Measurements from ENCODE around the gene KDM4F. TPM values are rescaled to one million over a fixed set of nuclear protein-coding genes. Genes with fewer than 3 reads are reported as not detected.
"Not testable (repeated sequence)": the region's sequence is repeated elsewhere in the genome, so short reads cannot be mapped to it uniquely, and the experiment has no call there.

The KDM4F gene
- total RNA-seq (not detected), polyA plus RNA-seq (not detected)

- DNase-seq (ENCODE audit: extremely low spot score); H3K36me3 ChIP-seq (ENCODE audit: insufficient read depth); H3K4me1 ChIP-seq (ENCODE audit: insufficient read depth); H3K27ac ChIP-seq (ENCODE audit: low read depth); H3K4me3 ChIP-seq (ENCODE audit: low read depth, low read length): not testable (repeated sequence)
- WGBS, result 75% methylated on average over 3 of the region's 3 CpGs
Observed at GRCh38 chr11:95049122-95049521, at the start of gene KDM4F. TSS of gene KDM4F (plus strand) at chr11:95049422.

- no peak overlapping the region for H3K27ac ChIP-seq (ENCODE audit: low read depth)
- H3K36me3 ChIP-seq (ENCODE audit: insufficient read depth), result no peaks in the 10 kb centered on the region
- H3K4me3 ChIP-seq (ENCODE audit: low read depth, low read length), result no peak overlapping the region
Observed at GRCh38 chr11:95003716-95004115, 45.5 kb upstream of the KDM4F start.

DNA sequence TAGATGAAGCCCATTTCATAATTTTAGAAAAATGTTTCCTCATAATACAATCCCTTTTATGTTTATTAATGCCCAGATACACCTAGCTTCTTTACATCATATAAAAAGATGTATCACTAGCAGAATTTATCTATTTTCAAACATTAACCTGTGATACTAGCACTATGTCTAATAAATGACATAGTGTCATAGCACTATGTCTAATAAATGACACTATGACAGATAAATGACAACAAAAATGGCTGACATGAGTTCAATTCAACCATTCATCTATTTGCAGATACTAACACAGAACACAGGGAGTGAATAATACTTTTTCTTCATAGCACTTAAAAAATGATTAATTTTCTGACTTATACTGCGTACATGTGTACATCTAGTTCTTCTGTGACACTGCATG lies 43.6 kb upstream of the KDM4F start:
- 97% methylated on average over 1 of the region's 1 CpG for WGBS
- no peak for DNase-seq (ENCODE audit: extremely low spot score)
- Histone ChIP-seq H3K27ac (ENCODE audit: low read depth) (no peak overlapping the region), H3K4me1 (ENCODE audit: insufficient read depth) (no peaks in the 10 kb centered on the region), H3K36me3 (ENCODE audit: insufficient read depth) (no peaks in the 10 kb centered on the region), H3K4me3 (ENCODE audit: low read depth, low read length) (no peak overlapping the region)

More at GRCh38 chr11:95003716-95004115, 45.5 kb upstream of the KDM4F start:
- no peaks in the 10 kb centered on the region for H3K4me1 ChIP-seq (ENCODE audit: insufficient read depth)
- no peak for DNase-seq (ENCODE audit: extremely low spot score)

DNA sequence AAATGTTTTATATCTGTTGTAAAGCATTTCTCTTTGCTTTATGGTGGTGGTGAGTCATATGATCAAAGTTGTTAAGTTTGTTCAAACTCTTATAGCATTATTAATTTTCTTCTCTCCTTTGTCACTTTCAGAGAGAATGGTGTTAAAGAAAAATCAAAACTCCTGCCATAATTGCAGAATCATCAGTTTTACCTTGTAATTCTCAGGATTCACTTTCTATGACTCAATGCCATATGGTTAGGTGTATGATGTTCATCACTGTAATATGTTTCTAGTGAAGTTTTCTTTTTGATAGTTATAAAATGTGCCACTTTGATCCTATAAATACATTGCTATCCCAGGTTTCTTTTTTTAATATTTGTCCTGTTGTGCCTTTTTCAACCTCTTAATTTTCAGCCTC lies 37.8 kb upstream of the KDM4F start:
- no peak for DNase-seq (ENCODE audit: extremely low spot score)
- no peaks in the 10 kb centered on the region for H3K4me1 ChIP-seq (ENCODE audit: insufficient read depth)
- no peak overlapping the region for H3K4me3 ChIP-seq (ENCODE audit: low read depth, low read length)
- no peaks in the 10 kb centered on the region for H3K36me3 ChIP-seq (ENCODE audit: insufficient read depth)
- H3K27ac ChIP-seq (ENCODE audit: low read depth), result no peak overlapping the region

DNA sequence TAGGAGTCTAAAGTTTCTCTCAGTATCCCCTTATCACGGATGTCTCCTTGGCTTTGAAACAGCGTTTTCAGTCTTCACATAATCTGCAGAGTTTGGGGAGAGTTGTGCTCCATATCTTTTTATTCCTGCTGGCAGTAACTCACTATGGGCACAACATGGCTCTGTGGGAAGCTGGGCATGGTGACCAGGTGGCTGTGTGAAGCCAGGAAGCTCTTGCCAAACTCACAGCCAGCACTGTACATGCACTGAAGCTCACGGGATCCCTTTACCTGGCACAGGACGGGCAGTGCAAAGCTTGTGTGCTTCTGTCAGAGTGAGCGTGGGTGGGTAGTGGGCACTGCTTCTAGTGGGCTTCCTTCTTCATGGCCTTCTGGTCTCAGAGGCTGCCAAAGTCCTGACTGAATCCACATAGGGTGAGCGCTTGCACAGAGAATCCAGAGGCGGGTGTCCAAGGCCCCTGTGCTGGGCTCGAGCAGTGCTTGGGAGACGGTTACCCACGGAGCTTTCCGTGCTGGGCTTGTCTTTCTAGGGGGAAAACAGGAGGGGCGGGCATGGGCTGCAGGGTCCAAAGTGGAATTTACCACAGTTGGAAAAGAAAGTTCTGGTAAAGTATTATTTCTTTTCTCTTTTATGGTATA lies 34.9 kb upstream of the KDM4F start:
- Histone ChIP-seq H3K36me3 (ENCODE audit: insufficient read depth) (no peaks in the 10 kb centered on the region), H3K27ac (ENCODE audit: low read depth) (no peak overlapping the region), H3K4me1 (ENCODE audit: insufficient read depth) (no peaks in the 10 kb centered on the region), H3K4me3 (ENCODE audit: low read depth, low read length) (no peak overlapping the region)
- WGBS, result 87% methylated on average over 12 of the region's 12 CpGs
- no peak for DNase-seq (ENCODE audit: extremely low spot score)

DNA sequence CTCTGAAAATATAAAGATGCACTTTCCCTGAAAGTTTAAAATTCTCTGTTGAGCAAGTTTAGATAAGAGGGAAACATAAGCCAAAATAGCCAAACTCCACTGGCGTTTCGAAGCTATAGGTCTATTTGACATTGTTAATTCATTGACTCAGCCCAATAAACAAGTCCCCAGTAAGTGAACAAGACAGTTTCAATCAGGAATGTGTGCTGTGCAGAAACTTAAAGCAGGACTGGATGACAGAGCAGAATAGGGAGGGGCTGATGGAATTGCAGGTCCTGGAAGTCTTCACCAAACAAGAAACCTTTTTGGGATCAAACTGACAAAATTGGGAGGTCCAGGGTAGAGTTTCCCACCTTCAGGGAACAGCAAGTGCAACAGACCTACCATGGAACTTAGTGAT lies 33.1 kb upstream of the KDM4F start:
- 38% methylated on average over 2 of the region's 2 CpGs for WGBS
- no peaks in the 10 kb centered on the region for H3K36me3 ChIP-seq (ENCODE audit: insufficient read depth)
- H3K4me3 ChIP-seq (ENCODE audit: low read depth, low read length), result no peak overlapping the region
- no peak overlapping the region for H3K27ac ChIP-seq (ENCODE audit: low read depth)
- H3K4me1 ChIP-seq (ENCODE audit: insufficient read depth), result no peaks in the 10 kb centered on the region
- no peak for DNase-seq (ENCODE audit: extremely low spot score)

- not testable (repeated sequence) for DNase-seq (ENCODE audit: extremely low spot score); H3K36me3 ChIP-seq (ENCODE audit: insufficient read depth); H3K4me3 ChIP-seq (ENCODE audit: low read depth, low read length); H3K27ac ChIP-seq (ENCODE audit: low read depth); H3K4me1 ChIP-seq (ENCODE audit: insufficient read depth)
- 91% methylated on average over 5 of the region's 5 CpGs for WGBS
Observed at GRCh38 chr11:95021468-95021867, 27.8 kb upstream of the KDM4F start.

DNA sequence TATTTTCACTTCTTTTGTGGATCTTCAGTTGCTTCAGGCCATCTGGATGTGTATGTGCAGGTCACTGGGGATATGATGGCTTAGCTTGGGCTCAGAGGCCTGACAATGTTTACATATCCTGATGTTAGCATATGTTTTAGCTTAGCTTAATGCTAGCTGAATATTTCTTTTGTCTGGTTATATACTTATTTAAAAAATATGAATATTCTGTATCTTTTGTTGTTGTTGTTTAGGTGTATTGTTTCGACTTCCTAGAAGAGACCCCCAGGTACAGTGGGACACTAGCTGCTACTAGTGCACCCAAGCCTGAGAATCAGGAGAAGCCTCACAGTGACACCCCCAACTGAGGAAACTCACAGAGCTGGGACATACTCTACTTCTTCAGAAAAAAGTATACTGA lies 24.3 kb upstream of the KDM4F start, which contains the start of gene KDM4E:
KDM4E (plus strand) TSS at position 301 of the 400 bp plus-strand sequence. CDS start 300 bp downstream, outside the sequence.
- Histone ChIP-seq H3K4me1 (ENCODE audit: insufficient read depth) (no peaks in the 10 kb centered on the region), H3K36me3 (ENCODE audit: insufficient read depth) (no peaks in the 10 kb centered on the region), H3K4me3 (ENCODE audit: low read depth, low read length) (no peak within 1 kb of the TSS), H3K27ac (ENCODE audit: low read depth) (no peak within 1 kb of the TSS)
- 96% methylated on average over 1 of the region's 1 CpG for WGBS
- DNase-seq (ENCODE audit: extremely low spot score), result no peak

DNA sequence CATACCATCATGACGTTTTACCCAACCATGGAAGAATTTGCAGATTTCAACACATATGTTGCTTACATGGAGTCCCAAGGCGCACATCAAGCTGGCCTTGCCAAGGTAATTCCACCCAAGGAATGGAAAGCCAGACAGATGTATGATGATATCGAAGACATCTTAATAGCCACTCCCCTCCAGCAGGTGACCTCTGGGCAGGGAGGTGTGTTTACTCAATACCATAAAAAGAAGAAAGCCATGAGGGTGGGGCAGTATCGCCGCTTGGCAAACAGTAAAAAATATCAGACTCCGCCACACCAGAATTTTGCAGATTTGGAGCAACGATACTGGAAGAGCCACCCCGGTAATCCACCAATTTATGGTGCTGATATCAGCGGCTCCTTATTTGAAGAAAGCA lies 23.6 kb upstream of the KDM4F start:
- H3K27ac ChIP-seq (ENCODE audit: low read depth); H3K36me3 ChIP-seq (ENCODE audit: insufficient read depth); H3K4me1 ChIP-seq (ENCODE audit: insufficient read depth); H3K4me3 ChIP-seq (ENCODE audit: low read depth, low read length); DNase-seq (ENCODE audit: extremely low spot score): not testable (repeated sequence)
- WGBS, result 95% methylated on average over 8 of the region's 9 CpGs

- H3K36me3 ChIP-seq (ENCODE audit: insufficient read depth), result no peaks in the 10 kb centered on the region
- H3K4me3 ChIP-seq (ENCODE audit: low read depth, low read length), result no peak overlapping the region
- WGBS, result 65% methylated on average over 3 of the region's 3 CpGs
- H3K4me1 ChIP-seq (ENCODE audit: insufficient read depth), result no peaks in the 10 kb centered on the region
- H3K27ac ChIP-seq (ENCODE audit: low read depth), result no peak overlapping the region
- no peak for DNase-seq (ENCODE audit: extremely low spot score)
Observed at GRCh38 chr11:95028357-95028756, 20.9 kb upstream of the KDM4F start.

DNA sequence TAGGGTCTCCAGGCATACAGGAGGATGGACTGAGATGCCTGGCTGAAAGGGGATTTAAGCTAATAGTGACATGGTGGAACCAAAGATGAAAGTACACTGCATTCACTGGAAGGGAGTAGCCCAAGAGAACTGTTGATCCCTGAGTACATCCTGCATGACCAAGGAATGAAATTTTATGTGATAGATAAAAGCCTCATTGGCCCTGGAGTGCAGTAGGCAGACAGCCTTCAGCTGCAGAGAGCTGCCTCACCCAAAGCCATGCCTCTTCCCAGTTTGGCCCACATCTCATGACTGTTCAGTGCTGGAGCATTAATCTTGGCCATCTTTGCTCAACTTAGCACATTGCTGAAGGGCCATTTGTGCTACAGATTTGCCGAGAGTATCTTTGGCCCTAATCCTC lies 16.2 kb upstream of the KDM4F start:
- no peak overlapping the region for H3K27ac ChIP-seq (ENCODE audit: low read depth)
- WGBS, result 77% methylated on average over 1 of the region's 1 CpG
- H3K4me3 ChIP-seq (ENCODE audit: low read depth, low read length), result no peak overlapping the region
- no peaks in the 10 kb centered on the region for H3K4me1 ChIP-seq (ENCODE audit: insufficient read depth)
- DNase-seq (ENCODE audit: extremely low spot score), result no peak
- no peaks in the 10 kb centered on the region for H3K36me3 ChIP-seq (ENCODE audit: insufficient read depth)

GRCh38 chr11:95035316-95035715 lies 13.9 kb upstream of the KDM4F start:
- Histone ChIP-seq H3K27ac (ENCODE audit: low read depth) (no peak overlapping the region), H3K4me3 (ENCODE audit: low read depth, low read length) (no peak overlapping the region), H3K4me1 (ENCODE audit: insufficient read depth) (no peaks in the 10 kb centered on the region), H3K36me3 (ENCODE audit: insufficient read depth) (no peaks in the 10 kb centered on the region)
- WGBS, result 72% methylated on average over 2 of the region's 2 CpGs
- peak; percentile 18 for DNase-seq (ENCODE audit: extremely low spot score)

- not testable (repeated sequence) for H3K27ac ChIP-seq (ENCODE audit: low read depth); DNase-seq (ENCODE audit: extremely low spot score); H3K36me3 ChIP-seq (ENCODE audit: insufficient read depth); H3K4me1 ChIP-seq (ENCODE audit: insufficient read depth)
- WGBS, result 17% methylated on average over 71 of the region's 71 CpGs
- H3K4me3 ChIP-seq (ENCODE audit: low read depth, low read length), result peak overlapping the region; percentile 34
Observed at GRCh38 chr11:95037356-95038035, 11.7 kb upstream of the KDM4F start.

- H3K4me1 ChIP-seq (ENCODE audit: insufficient read depth), result no peaks in the 10 kb centered on the region
- no peak overlapping the region for H3K4me3 ChIP-seq (ENCODE audit: low read depth, low read length)
- WGBS, result 99% methylated on average over 1 of the region's 1 CpG
- no peaks in the 10 kb centered on the region for H3K36me3 ChIP-seq (ENCODE audit: insufficient read depth)
- H3K27ac ChIP-seq (ENCODE audit: low read depth), result no peak overlapping the region
- no peak for DNase-seq (ENCODE audit: extremely low spot score)
Observed at GRCh38 chr11:95042239-95042638, 7.0 kb upstream of the KDM4F start.
